H9 (cell line): Measurements from ENCODE around the gene TENM3. TPM values are rescaled to one million over a fixed set of nuclear protein-coding genes. Genes with fewer than 3 reads are reported as not detected.

Source experiments
- DNase-seq: peaks from one replicate; pipeline ENCODE4 v3.0.0-alpha.2; 2017
- H2AFZ ChIP-seq: one replicate; pipeline ENCODE4 v1.6.1; 2013; ENCODE audit warnings: mild to moderate bottlenecking, low read length, control low read depth, moderate library complexity
- H2AK5ac ChIP-seq: 2 replicates; pipeline ENCODE4 v1.6.1; 2013; ENCODE audit warnings: low read length, control low read depth, mixed read lengths; ENCODE audit not compliant: insufficient read length
- H2BK120ac ChIP-seq: one replicate; pipeline ENCODE4 v1.6.1; 2013; ENCODE audit warnings: low read depth, mild to moderate bottlenecking, low read length, control low read depth, inconsistent platforms; ENCODE audit not compliant: poor library complexity, severe bottlenecking
- H2BK12ac ChIP-seq: 2 replicates; pipeline ENCODE4 v1.6.1; 2013; ENCODE audit warnings: low read length, control low read depth, mixed read lengths, low read depth; ENCODE audit not compliant: insufficient read length
- H2BK15ac ChIP-seq: 2 replicates; pipeline ENCODE4 v1.6.1; 2013; ENCODE audit warnings: low read depth, low read length, control low read depth
- H2BK20ac ChIP-seq: one replicate; pipeline ENCODE4 v1.6.1; 2013; ENCODE audit warnings: low read depth, mild to moderate bottlenecking, low read length, control low read depth, inconsistent platforms; ENCODE audit not compliant: poor library complexity, severe bottlenecking
- H2BK5ac ChIP-seq: 2 replicates; pipeline ENCODE4 v1.6.1; 2013; ENCODE audit warnings: low read length, control low read depth, mixed read lengths; ENCODE audit not compliant: insufficient read length
- H3K14ac ChIP-seq: 2 replicates; pipeline ENCODE4 v1.6.1; 2013; ENCODE audit warnings: low read length, control low read depth; ENCODE audit not compliant: insufficient read depth
- H3K18ac ChIP-seq: 2 replicates; pipeline ENCODE4 v1.6.1; 2013; ENCODE audit warnings: low read depth, mild to moderate bottlenecking, mixed read lengths, low read length, control low read depth; ENCODE audit not compliant: insufficient read length
- H3K23ac ChIP-seq: 2 replicates; pipeline ENCODE4 v1.6.1; 2013; ENCODE audit warnings: low read length, control low read depth, mixed read lengths, low read depth; ENCODE audit not compliant: insufficient read length
- H3K23me2 ChIP-seq: 2 replicates; pipeline ENCODE4 v1.6.1; 2013; ENCODE audit warnings: low read depth, mild to moderate bottlenecking, mixed read lengths, low read length, control low read depth; ENCODE audit not compliant: insufficient read length, poor library complexity, severe bottlenecking
- H3K27ac ChIP-seq: 2 replicates; pipeline ENCODE4 v1.5.1; 2013; ENCODE audit warnings: low read length, control low read depth, mixed read lengths, low read depth; ENCODE audit not compliant: insufficient read length
- H3K27me3 ChIP-seq: 2 replicates; pipeline ENCODE4 v1.6.1; 2013; ENCODE audit warnings: low read length, control low read depth, inconsistent platforms; ENCODE audit not compliant: insufficient read depth
- H3K4ac ChIP-seq: 2 replicates; pipeline ENCODE4 v1.6.1; 2013; ENCODE audit warnings: low read depth, mild to moderate bottlenecking, control low read depth, inconsistent platforms, low read length, moderate library complexity
- H3K4me1 ChIP-seq: 2 replicates; pipeline ENCODE4 v1.6.1; 2013; ENCODE audit warnings: low read length, control low read depth, inconsistent platforms; ENCODE audit not compliant: insufficient read depth
- H3K4me2 ChIP-seq: 2 replicates; pipeline ENCODE4 v1.6.1; 2013; ENCODE audit warnings: low read length, control low read depth, mixed read lengths; ENCODE audit not compliant: insufficient read length, insufficient read depth
- H3K56ac ChIP-seq: 2 replicates; pipeline ENCODE4 v1.6.1; 2013; ENCODE audit warnings: low read depth, mild to moderate bottlenecking, mixed read lengths, low read length, control low read depth; ENCODE audit not compliant: insufficient read length
- H3K79me1 ChIP-seq: 2 replicates; pipeline ENCODE4 v1.6.1; 2013; ENCODE audit warnings: low read depth, mild to moderate bottlenecking, moderate library complexity, low read length, control low read depth, inconsistent platforms; ENCODE audit not compliant: insufficient read depth, poor library complexity, severe bottlenecking
- H3K79me2 ChIP-seq: 2 replicates; pipeline ENCODE4 v1.6.1; 2013; ENCODE audit warnings: low read length, control low read depth, inconsistent platforms; ENCODE audit not compliant: insufficient read depth
- H3K9ac ChIP-seq: 2 replicates; pipeline ENCODE4 v1.6.1; 2013; ENCODE audit warnings: low read length, control low read depth, mixed read lengths; ENCODE audit not compliant: insufficient read length; ENCODE audit errors: extremely low read depth
- H3K9me3 ChIP-seq: one replicate; pipeline ENCODE4 v1.6.1; 2013; ENCODE audit warnings: low read depth, low read length, inconsistent platforms; ENCODE audit not compliant: control insufficient read depth
- H3T11ph ChIP-seq: one replicate; pipeline ENCODE4 v1.6.1; 2013; ENCODE audit warnings: mild to moderate bottlenecking, low read length, control low read depth, inconsistent platforms
- H4K20me1 ChIP-seq: one replicate; pipeline ENCODE4 v1.6.1; 2013; ENCODE audit not compliant: control insufficient read depth, insufficient read length, insufficient read depth
- H4K5ac ChIP-seq: 2 replicates; pipeline ENCODE4 v1.6.1; 2013; ENCODE audit warnings: low read depth, mild to moderate bottlenecking, mixed read lengths, low read length, control low read depth; ENCODE audit not compliant: insufficient read length
- H4K8ac ChIP-seq: replicated peaks from 2 replicates; pipeline ENCODE4 v1.6.1; 2013; ENCODE audit warnings: low read length, control low read depth, mixed read lengths, low read depth; ENCODE audit not compliant: insufficient read length
- H4K91ac ChIP-seq: 2 replicates; pipeline ENCODE4 v1.6.1; 2013; ENCODE audit warnings: low read depth, mild to moderate bottlenecking, moderate library complexity, mixed read lengths, low read length, control low read depth; ENCODE audit not compliant: insufficient read length
- H3K27ac Mint-ChIP-seq, 3 experiments: 2 replicates in 2 of 3; 3 replicates in 1 of 3; pipeline ENCODE4 v1.8.0; 2020 to 2021; ENCODE audit warnings: mixed read lengths in 3 of 3, mild to moderate bottlenecking in 1 of 3, moderate library complexity in 1 of 3
- H3K27me3 Mint-ChIP-seq: 2 replicates; pipeline ENCODE4 v1.8.0; 2021; ENCODE audit warnings: low read depth, mild to moderate bottlenecking, moderate library complexity, mixed read lengths
- H3K36me3 Mint-ChIP-seq, 3 experiments: 2 replicates in 2 of 3; 3 replicates in 1 of 3; pipeline ENCODE4 v1.8.0; 2020 to 2021; ENCODE audit warnings: low read depth in 3 of 3, mixed read lengths in 3 of 3; ENCODE audit not compliant: insufficient read depth in 1 of 3
- H3K4me1 Mint-ChIP-seq, 2 experiments: 2 replicates each; pipeline ENCODE4 v1.8.0; 2020; ENCODE audit warnings: mixed read lengths in 2 of 2
- H3K4me3 Mint-ChIP-seq, 2 experiments: 2 replicates in 1 of 2; 3 replicates in 1 of 2; pipeline ENCODE4 v1.8.0; 2020 to 2021; ENCODE audit warnings: mild to moderate bottlenecking in 2 of 2, mixed read lengths in 2 of 2, moderate library complexity in 1 of 2
- H3K9me3 Mint-ChIP-seq, 2 experiments: 2 replicates in 1 of 2; 3 replicates in 1 of 2; pipeline ENCODE4 v1.8.0; 2020; ENCODE audit warnings: mild to moderate bottlenecking in 2 of 2, mixed read lengths in 2 of 2, moderate library complexity in 1 of 2
- WGBS: extraction: QIAGEN DNeasy Blood & Tissue Kit; methylation state at CpG from one replicate; pipeline ENCODE4 v1.1.7; 2013; ENCODE audit warnings: missing lambda C conversion rate, low lambda C conversion rate, mixed read lengths; ENCODE audit not compliant: insufficient read length; ENCODE audit errors: extremely low coverage; 5-methylcytosine and 5-hydroxymethylcytosine counted together
- total RNA-seq: library from RNA; stranded (reverse); gene quantifications from 2 replicates; pipeline ENCODE4 v1.2.1, GENCODE V29; 2021
- TF ChIP-seq, protein P1 (sequence below): fragments of 200-600 bp; sonication (generic); conservative IDR thresholded peaks from 3 replicates; pipeline ENCODE4 v1.8.0; 2021; ENCODE audit warnings: antibody characterized with exemption, mild to moderate bottlenecking

TENM3 gene
- total RNA-seq, 1 experiment from 2014 or later, result 49.6 TPM

DNA sequence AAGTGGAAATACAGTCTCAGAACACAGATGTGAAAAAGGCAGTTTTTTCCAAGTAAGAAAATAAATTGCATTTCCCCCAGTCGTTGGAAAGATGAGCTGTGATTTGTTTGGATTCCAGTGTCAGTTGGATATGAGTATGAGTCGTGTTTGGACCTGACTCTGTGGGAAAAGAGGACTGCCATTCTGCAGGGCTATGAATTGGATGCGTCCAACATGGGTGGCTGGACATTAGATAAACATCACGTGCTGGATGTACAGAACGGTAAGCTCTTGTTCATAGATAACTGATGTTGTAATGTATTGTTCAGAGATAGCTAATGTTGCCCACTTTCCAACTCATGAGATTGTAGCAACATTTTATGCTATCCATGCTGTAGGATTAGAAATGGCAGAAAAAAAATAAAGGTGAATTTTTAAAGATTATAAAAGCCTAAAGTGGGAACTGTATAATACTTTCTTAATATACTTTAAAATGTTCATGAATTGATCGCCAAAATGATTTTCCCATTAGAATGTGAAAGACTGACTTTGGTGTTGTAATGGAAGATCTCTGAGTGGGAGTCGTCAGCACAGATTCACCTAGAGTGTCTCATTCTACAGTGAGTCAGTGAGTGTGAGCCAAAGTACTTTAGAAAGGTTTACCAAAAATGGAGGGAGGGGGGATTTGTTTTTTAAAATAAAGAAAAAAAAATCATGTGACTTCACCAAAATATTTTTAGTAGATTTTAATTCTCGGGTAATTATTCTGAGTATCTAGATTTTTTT is 495.3 kb downstream of the TENM3 start:
- H3K4me2 ChIP-seq, result no peak overlapping the region

More for the DNA sequence above, 495.3 kb downstream of the TENM3 start:
- no peaks in the 10 kb centered on the region for H3K4me1 Mint-ChIP-seq
- Histone ChIP-seq H3K9me3 (no peaks in the 10 kb centered on the region), H3K4ac (no peak overlapping the region), H2BK12ac (no peak overlapping the region), H2AK5ac (no peak overlapping the region), H3T11ph (no peak overlapping the region), H2BK120ac (no peak overlapping the region), H2BK20ac (no peak overlapping the region), H4K20me1 (no peaks in the 10 kb centered on the region), H4K91ac (no peak overlapping the region), H3K79me1 (no peaks in the 10 kb centered on the region), H3K23me2 (no peaks in the 10 kb centered on the region), H3K9ac (no peak overlapping the region), H3K56ac (no peak overlapping the region), H2BK15ac (no peak overlapping the region), H4K5ac (no peak overlapping the region), H3K27ac (no peak overlapping the region), H2BK5ac (no peak overlapping the region), H2AFZ (no peak overlapping the region), H3K18ac (no peak overlapping the region), H3K27me3 (peaks cover 2% of the 10 kb centered on the region; the same call in 1 of the 2 replicates), H3K79me2 (no peaks in the 10 kb centered on the region; the same call in 1 of the 2 replicates), H3K14ac (no peak overlapping the region), H4K8ac (no peak overlapping the region), H3K4me1 (no peaks in the 10 kb centered on the region), H3K23ac (no peak overlapping the region)
- H3K36me3 Mint-ChIP-seq, result peaks cover 4 to 14% (median 9%) of the 10 kb centered on the region in 3 experiments; a peak in 6 of 7 replicates
- no CpG with 5 or more reads among the region's 8 CpGs for WGBS
- H3K4me3 Mint-ChIP-seq, result no peak overlapping the region
- TF ChIP-seq, protein P1, sequence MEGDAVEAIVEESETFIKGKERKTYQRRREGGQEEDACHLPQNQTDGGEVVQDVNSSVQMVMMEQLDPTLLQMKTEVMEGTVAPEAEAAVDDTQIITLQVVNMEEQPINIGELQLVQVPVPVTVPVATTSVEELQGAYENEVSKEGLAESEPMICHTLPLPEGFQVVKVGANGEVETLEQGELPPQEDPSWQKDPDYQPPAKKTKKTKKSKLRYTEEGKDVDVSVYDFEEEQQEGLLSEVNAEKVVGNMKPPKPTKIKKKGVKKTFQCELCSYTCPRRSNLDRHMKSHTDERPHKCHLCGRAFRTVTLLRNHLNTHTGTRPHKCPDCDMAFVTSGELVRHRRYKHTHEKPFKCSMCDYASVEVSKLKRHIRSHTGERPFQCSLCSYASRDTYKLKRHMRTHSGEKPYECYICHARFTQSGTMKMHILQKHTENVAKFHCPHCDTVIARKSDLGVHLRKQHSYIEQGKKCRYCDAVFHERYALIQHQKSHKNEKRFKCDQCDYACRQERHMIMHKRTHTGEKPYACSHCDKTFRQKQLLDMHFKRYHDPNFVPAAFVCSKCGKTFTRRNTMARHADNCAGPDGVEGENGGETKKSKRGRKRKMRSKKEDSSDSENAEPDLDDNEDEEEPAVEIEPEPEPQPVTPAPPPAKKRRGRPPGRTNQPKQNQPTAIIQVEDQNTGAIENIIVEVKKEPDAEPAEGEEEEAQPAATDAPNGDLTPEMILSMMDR, result no peak
- no peak for DNase-seq
- no peaks in the 10 kb centered on the region for H3K27me3 Mint-ChIP-seq
- peak overlapping the region in 1 of 3 experiments; percentile 42; a peak in 1 of 7 replicates for H3K27ac Mint-ChIP-seq
- no peaks in the 10 kb centered on the region for H3K9me3 Mint-ChIP-seq
